NCI-H1694 treated with DMSO at 0.1 percent for 48 hours (cell line): ENCODE measurements around the gene COG2.
"Not testable (repeated sequence)": the region's sequence is repeated elsewhere in the genome, so short reads cannot be mapped to it uniquely, and the experiment has no call there.

Experiments used
- DNase-seq: peaks from one replicate; lab custom pipeline; 2025; lab: John Stamatoyannopoulos, UW

The COG2 gene

GRCh38 chr1:230642263-230642959 lies at the start of gene COG2:
Gene COG2 (plus strand): TSS chr1:230642481. CDS start chr1:230642607, 126 bp downstream.
- DNase-seq = peak; percentile 90

GRCh38 chr1:230592848-230593414 lies 49.4 kb upstream of the COG2 start:
- DNase-seq = no peak

GRCh38 chr1:230594214-230594773 lies 48.0 kb upstream of the COG2 start:
- no peak for DNase-seq

GRCh38 chr1:230595181-230595580 lies 47.1 kb upstream of the COG2 start:
- DNase-seq = no peak

- DNase-seq = no peak
These were observed 46.0 kb upstream of the COG2 start for GRCh38 chr1:230596306-230596705.

GRCh38 chr1:230598745-230599144 lies 43.5 kb upstream of the COG2 start:
- DNase-seq = no peak

GRCh38 chr1:230599926-230600656 lies 42.2 kb upstream of the COG2 start:
- DNase-seq = no peak

GRCh38 chr1:230600657-230601400 lies 41.5 kb upstream of the COG2 start:
- DNase-seq = not testable (repeated sequence)

- no peak for DNase-seq
These were observed 33.1 kb upstream of the COG2 start for GRCh38 chr1:230609208-230609607.

GRCh38 chr1:230610589-230610988 lies 31.7 kb upstream of the COG2 start:
- no peak for DNase-seq

GRCh38 chr1:230611128-230611877 lies 31.0 kb upstream of the COG2 start:
- no peak for DNase-seq

GRCh38 chr1:230611878-230612235 lies 30.4 kb upstream of the COG2 start:
- DNase-seq = no peak

- DNase-seq = no peak
These were observed 29.6 kb upstream of the COG2 start for GRCh38 chr1:230612651-230613050.

- no peak for DNase-seq
These were observed 28.2 kb upstream of the COG2 start for GRCh38 chr1:230614121-230614520.

- DNase-seq = no peak
These were observed 23.7 kb upstream of the COG2 start for GRCh38 chr1:230618537-230618936.

GRCh38 chr1:230620649-230621323 lies 21.5 kb upstream of the COG2 start:
- DNase-seq = no peak

- DNase-seq = peak; percentile 32
These were observed 20.8 kb upstream of the COG2 start for GRCh38 chr1:230621324-230622030.

- no peak for DNase-seq
These were observed 20.1 kb upstream of the COG2 start for GRCh38 chr1:230622151-230622550.

- no peak for DNase-seq
These were observed 18.1 kb upstream of the COG2 start for GRCh38 chr1:230624097-230624713.

GRCh38 chr1:230626232-230626631 lies 16.0 kb upstream of the COG2 start:
- DNase-seq = no peak
